GM12801 (cell line): ENCODE measurements around the gene ARHGAP6.

ENCODE experiments used
- TF ChIP-seq, protein P1 (sequence below): IDR thresholded peaks from one replicate; pipeline ENCODE4 v1.5.1; 2011; ENCODE audit warnings: control low read depth; ENCODE audit not compliant: insufficient read length; ENCODE audit errors: extremely low read depth

ARHGAP6 gene

DNA sequence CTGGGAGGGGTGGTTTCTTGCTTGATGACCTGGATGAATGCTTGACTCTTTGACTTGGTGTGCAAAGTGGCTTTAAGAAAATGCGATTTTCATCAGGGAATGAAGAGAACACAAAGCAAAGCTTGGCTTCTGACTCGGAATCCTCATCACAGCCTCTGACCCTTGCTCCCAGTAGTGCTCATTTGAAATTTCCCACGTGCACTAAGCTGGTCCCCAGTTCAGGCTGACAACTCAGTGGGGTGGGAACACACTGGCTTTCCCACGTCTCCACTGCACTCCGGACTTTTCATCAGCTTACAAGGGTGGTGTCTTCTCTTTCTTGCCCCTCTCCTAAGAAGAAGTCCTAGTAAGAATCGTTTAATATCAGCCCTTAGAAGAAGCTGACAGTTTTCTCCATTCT, 501.3 kb downstream of the ARHGAP6 start:
- TF ChIP-seq, protein P1, sequence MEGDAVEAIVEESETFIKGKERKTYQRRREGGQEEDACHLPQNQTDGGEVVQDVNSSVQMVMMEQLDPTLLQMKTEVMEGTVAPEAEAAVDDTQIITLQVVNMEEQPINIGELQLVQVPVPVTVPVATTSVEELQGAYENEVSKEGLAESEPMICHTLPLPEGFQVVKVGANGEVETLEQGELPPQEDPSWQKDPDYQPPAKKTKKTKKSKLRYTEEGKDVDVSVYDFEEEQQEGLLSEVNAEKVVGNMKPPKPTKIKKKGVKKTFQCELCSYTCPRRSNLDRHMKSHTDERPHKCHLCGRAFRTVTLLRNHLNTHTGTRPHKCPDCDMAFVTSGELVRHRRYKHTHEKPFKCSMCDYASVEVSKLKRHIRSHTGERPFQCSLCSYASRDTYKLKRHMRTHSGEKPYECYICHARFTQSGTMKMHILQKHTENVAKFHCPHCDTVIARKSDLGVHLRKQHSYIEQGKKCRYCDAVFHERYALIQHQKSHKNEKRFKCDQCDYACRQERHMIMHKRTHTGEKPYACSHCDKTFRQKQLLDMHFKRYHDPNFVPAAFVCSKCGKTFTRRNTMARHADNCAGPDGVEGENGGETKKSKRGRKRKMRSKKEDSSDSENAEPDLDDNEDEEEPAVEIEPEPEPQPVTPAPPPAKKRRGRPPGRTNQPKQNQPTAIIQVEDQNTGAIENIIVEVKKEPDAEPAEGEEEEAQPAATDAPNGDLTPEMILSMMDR: no peak

DNA sequence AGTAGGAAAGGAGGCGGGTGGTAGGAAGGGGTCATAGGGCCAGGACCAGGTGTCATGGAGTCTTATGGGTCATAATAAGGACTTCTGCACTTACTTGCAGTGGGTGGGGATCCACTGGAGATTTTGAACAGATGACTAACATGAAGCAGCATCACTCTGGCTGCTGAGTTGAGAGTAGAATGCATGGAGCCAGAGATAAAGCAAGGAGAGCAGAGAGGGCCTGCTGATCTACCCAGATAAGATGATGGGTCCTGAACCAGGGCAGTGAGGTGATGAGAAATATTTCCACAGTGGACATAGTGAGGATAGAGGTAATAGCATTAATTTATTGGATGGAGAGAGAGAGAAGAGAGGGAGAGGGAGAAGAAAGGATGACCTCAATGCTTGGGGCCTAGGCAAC, 506.6 kb downstream of the ARHGAP6 start:
- TF ChIP-seq, protein P1: no peak

DNA sequence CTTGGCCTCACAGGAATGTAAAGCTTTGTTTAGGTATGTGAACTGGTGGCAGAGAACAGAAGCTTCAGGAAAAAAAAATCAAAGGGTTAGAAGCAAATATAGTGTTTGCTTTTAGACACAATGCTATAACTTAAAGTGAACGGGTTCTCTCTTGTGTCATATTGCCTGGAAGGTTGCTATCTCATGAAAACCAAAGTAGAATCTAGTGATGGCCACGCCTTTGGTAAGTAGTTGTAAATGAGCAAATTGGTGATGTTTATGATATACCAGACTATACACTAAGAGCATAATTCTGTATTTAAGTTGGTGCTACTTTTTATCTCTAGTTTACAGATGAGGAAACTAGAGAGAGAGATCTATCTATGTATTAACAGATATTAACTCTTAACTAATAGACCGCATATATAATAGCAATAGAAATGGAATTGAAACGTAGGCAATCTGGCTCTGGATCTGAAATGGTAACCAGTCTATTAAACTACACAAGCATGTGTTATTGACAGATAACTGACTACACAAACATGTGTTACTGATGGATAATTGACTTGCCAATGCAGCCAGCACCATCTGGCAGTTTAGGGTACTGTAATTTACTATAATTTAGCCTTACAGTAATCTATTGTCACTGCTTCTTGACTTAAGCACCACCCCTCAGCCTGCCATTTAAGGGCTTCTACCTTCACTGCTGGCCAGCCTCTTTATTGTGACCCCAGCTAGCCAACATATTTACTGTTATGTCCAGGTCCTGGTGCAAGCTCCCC, 513.7 kb downstream of the ARHGAP6 start:
- TF ChIP-seq, protein P1: no peak

DNA sequence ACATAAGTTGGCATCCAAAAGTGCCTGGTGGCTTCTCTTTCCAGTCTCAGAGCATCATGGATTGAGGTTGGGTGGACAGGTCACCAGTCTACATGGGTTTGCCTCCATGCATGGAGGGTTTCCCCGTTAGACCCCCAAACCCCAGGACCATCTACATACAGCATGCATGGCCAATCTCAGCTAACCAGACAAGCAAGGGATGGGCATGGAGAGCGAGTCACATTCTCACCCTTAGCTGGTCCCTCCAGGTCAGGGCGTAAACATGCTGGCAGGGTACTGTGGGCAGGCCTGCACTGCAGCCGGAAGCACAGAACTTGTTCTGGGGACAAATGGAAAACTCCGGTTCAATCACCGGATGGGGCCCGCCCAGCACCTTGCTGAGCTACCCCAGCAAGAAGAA, 517.3 kb downstream of the ARHGAP6 start:
- TF ChIP-seq, protein P1: no peak

DNA sequence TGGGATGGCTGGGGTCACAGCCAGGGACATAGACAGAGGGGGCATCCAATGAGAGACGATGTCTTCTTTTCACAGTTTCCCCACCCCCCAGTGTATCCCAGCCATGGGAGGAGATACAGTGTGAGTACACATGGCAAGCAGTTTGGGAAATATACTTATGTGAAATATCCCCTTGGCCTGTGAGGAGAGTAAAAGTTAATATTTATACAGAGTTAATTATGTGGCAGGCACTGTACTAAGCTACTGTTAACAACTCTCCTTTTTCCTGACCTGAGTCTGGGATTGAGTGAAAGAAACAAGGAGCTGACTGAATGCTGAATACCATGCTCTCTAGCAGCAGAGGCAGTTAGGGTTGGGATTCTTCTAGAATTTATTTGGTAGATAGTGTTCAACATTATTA, 519.3 kb downstream of the ARHGAP6 start:
- TF ChIP-seq, protein P1: no peak

DNA sequence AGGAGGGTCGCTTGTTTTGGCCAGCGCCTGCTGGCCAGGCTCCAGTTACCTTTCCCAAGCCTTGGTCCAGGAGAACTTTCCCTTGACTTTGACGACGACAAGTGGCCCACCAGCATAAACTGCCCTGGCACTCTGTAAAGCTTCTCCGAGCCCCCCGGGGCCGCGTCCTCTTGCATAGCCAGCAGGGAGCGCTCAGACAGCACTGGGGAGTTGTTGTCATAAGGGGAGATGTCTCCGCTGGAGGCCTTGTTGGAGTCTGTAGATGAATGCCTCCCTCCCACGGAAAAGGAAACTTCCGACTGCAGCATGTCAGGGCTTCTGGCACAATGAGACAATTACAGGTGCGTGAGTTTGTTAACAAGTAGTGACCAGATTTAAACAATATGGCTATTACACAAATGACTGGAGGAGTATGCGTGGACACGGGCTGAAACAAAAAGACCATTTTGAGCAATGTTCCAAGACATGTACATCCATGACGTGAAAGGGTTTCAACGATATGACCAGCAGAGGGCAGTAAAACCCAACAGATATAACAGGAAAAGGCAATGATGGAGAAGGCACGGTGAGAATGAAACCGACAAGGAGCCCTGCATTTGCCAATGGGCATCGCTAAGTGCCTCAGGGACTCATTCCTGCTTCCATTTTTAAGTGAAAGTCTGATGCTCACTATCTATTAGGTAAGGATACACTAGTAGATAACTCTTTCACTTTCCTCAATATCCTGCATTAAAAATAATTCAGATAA, 521.6 kb downstream of the ARHGAP6 start:
- TF ChIP-seq, protein P1: no peak

DNA sequence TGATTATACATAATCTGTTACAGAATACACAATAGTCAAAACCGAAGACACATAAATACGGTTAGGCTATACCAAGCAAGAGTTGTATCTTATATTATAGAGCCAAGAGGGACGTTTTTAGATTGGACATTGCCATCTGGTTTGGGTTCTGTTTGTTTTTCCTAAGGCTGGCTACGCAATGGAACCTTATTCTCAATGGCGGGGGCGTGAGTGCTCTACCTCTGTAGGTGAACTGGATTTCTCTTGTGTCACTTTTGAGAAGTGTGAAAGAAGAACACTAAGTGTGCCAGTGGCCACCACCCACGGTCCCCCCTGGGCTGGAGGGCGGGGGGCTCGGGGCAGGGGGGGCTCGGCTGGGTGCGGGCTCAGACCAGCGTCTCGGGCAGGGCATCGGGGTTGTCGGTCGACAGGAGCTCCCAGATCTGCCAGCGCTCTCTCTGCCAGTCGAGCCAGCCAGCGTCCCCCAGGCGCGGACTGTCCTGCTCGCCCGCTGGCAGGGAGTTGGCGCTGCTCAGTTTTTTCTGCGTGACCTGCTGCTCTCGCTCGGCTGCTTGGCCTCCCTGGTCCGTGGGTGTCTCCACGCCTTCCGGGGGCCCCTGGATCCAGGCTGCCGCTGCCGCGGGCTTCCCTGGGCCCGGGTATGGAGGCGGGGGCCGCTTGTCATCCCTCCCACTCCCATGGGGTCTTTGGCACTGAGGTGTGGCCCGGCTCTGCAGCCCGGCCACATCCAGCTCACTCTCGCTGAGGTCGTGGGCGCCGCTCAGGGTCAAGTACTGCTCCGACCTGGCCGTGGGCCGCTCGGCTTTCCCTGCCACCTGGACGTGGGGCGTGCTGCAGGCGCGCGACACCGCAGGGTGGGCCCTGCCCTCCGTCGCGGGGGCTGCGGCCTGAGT, 527.0 kb downstream of the ARHGAP6 start:
- TF ChIP-seq, protein P1: no peak
